Loucy (cell line): ENCODE measurements around the gene ABAT.

ENCODE experiments used
- CTCF ChIP-seq: fragments of 200-600 bp; sonication (generic); conservative IDR thresholded peaks from 2 replicates; pipeline ENCODE4 v1.5.1; 2014; ENCODE audit warnings: mild to moderate bottlenecking, antibody characterized with exemption, low read length
- EZH2phosphoT487 ChIP-seq: fragments of 200-600 bp; IDR thresholded peaks from 2 replicates; pipeline ENCODE4 v1.6.1; 2018; ENCODE audit warnings: antibody characterized with exemption, mild to moderate bottlenecking, moderate library complexity, borderline replicate concordance

- no peak for TF ChIP-seq CTCF
- no peak for TF ChIP-seq EZH2phosphoT487
Measured at GRCh38 chr16:8656376-8656775, 18.0 kb upstream of the ABAT start.
